SK-N-SH (cell line): ENCODE results near the gene SLC7A11. TPM values are rescaled to one million over a fixed set of nuclear protein-coding genes. Genes with fewer than 3 reads are reported as not detected.

ENCODE experiments used
- CTCF ChIA-PET: fragments of 300-600, 350-600 bp; formaldehyde crosslinking; extraction: SDS; loops from one replicate; lab custom pipeline; 2021; lab: Yijun Ruan, JAX
- POLR2A ChIA-PET: fragments of 350-600 bp; sonication (Branson Sonifier 250); formaldehyde crosslinking; extraction: SDS; loops from one replicate; lab custom pipeline; 2020; ENCODE audit warnings: antibody characterized with exemption, inconsistent platforms; lab: Yijun Ruan, JAX
- DNase-seq: peaks from one replicate; pipeline ENCODE4 v3.0.0; 2012
- H2AFZ ChIP-seq: fragments of 200-600 bp; sonication (generic); 2 replicates; pipeline ENCODE4 v1.8.1; 2016; ENCODE audit warnings: antibody characterized with exemption, mild to moderate bottlenecking, low read depth
- H3F3A ChIP-seq: fragments of 200-600 bp; sonication (generic); replicated peaks from 2 replicates; pipeline ENCODE3; 2016; ENCODE audit warnings: antibody characterized with exemption, mild to moderate bottlenecking; ENCODE audit not compliant: insufficient read depth
- H3K27ac ChIP-seq, 2 experiments: fragments of 200-500 bp in 1 of 2; fragments of 200-600 bp in 1 of 2; sonication (Bioruptor generic) in 1 of 2; sonication (generic), shearing (Covaris generic) in 1 of 2; 2 replicates each; pipeline versions ENCODE4 v1.5.1 to v1.6.1; 2014 to 2016; ENCODE audit warnings: low read depth in 2 of 2, inconsistent platforms in 1 of 2, low read length in 1 of 2, mild to moderate bottlenecking in 1 of 2, mixed read lengths in 1 of 2
- H3K27me3 ChIP-seq: fragments of 200-600 bp; sonication (generic), shearing (Covaris generic); 2 replicates; pipeline ENCODE4 v1.6.1; 2016; ENCODE audit warnings: mixed run types; ENCODE audit not compliant: insufficient read depth
- H3K36me3 ChIP-seq, 2 experiments: fragments of 200-500 bp in 1 of 2; fragments of 200-600 bp in 1 of 2; sonication (Bioruptor generic) in 1 of 2; sonication (generic) in 1 of 2; replicated peaks in 1 of 2; 2 replicates each; pipeline versions ENCODE3 to v1.5.1; 2014 to 2016; ENCODE audit warnings: low read length in 1 of 2, mild to moderate bottlenecking in 1 of 2; ENCODE audit not compliant: insufficient read depth in 2 of 2, control insufficient read depth in 1 of 2
- H3K4me1 ChIP-seq, 2 experiments: fragments of 200-500 bp in 1 of 2; fragments of 200-600 bp in 1 of 2; sonication (Bioruptor generic) in 1 of 2; sonication (generic), shearing (Covaris generic) in 1 of 2; 2 replicates each; pipeline versions ENCODE4 v1.5.1 to v1.6.1; 2014 to 2016; ENCODE audit warnings: low read depth in 1 of 2, low read length in 1 of 2, mixed run types in 1 of 2; ENCODE audit not compliant: insufficient read depth in 2 of 2, control insufficient read depth in 1 of 2
- H3K4me2 ChIP-seq: fragments of 200-600 bp; sonication (generic), shearing (Covaris generic); 2 replicates; pipeline ENCODE4 v1.6.1; 2017; ENCODE audit warnings: mixed run types
- H3K4me3 ChIP-seq, 2 experiments: fragments of 200-500 bp in 1 of 2; fragments of 200-600 bp in 1 of 2; sonication (Bioruptor generic) in 1 of 2; sonication (generic), shearing (Covaris generic) in 1 of 2; 2 replicates each; pipeline versions ENCODE4 v1.5.1 to v1.8.1; 2014 to 2016; ENCODE audit warnings: low read depth in 2 of 2, inconsistent platforms in 1 of 2, low read length in 1 of 2, mild to moderate bottlenecking in 1 of 2, mixed read lengths in 1 of 2, moderate library complexity in 1 of 2
- H3K79me2 ChIP-seq: fragments of 200-600 bp; sonication (generic); 2 replicates; pipeline ENCODE4 v1.8.1; 2017; ENCODE audit warnings: mild to moderate bottlenecking; ENCODE audit not compliant: insufficient read depth
- H3K9ac ChIP-seq: fragments of 200-600 bp; sonication (generic); 2 replicates; pipeline ENCODE4 v1.6.1; 2017; ENCODE audit warnings: mixed run types
- H3K9me2 ChIP-seq: fragments of 200-600 bp; sonication (generic); 2 replicates; pipeline ENCODE4 v1.6.1; 2017; ENCODE audit warnings: mixed run types
- H3K9me3 ChIP-seq: fragments of 200-600 bp; sonication (generic); 2 replicates; pipeline ENCODE4 v1.6.1; 2017; ENCODE audit warnings: mixed run types, mild to moderate bottlenecking, moderate library complexity
- H4K20me1 ChIP-seq: fragments of 200-600 bp; sonication (generic); 2 replicates; pipeline ENCODE4 v1.6.1; 2017; ENCODE audit warnings: mild to moderate bottlenecking, mixed run types; ENCODE audit not compliant: insufficient read depth
- CHD2 ChIP-seq: fragments of 150-350 bp; IDR thresholded peaks from 2 replicates; pipeline ENCODE4 v1.6.1; 2018; ENCODE audit warnings: low read length; ENCODE audit not compliant: partially characterized antibody
- ELF1 ChIP-seq: IDR thresholded peaks from 2 replicates; pipeline ENCODE4 v1.4.0; 2012
- EZH2phosphoT487 ChIP-seq: fragments of 200-600 bp; sonication (generic); IDR thresholded peaks from 2 replicates; pipeline ENCODE4 v1.6.1; 2017; ENCODE audit warnings: low read depth, mixed run types, mild to moderate bottlenecking, antibody characterized with exemption, moderate library complexity, borderline replicate concordance
- FOXJ3 ChIP-seq: sonication (generic); formaldehyde crosslinking; IDR thresholded peaks from 2 replicates; pipeline ENCODE4 v1.5.1; 2020; ENCODE audit warnings: mild to moderate bottlenecking, missing genetic modification reagents
- GABPA ChIP-seq: IDR thresholded peaks from 2 replicates; pipeline ENCODE4 v1.4.0; 2012; ENCODE audit warnings: low read depth, mild to moderate bottlenecking
- NFIC ChIP-seq: IDR thresholded peaks from 2 replicates; pipeline ENCODE4 v1.4.0; 2012; ENCODE audit warnings: borderline replicate concordance
- RFX5 ChIP-seq: IDR thresholded peaks from 2 replicates; pipeline ENCODE4 v1.6.1; 2012; ENCODE audit warnings: mild to moderate bottlenecking, improper control_type of control experiment, low read length
- RXRA ChIP-seq: IDR thresholded peaks from 2 replicates; pipeline ENCODE4 v1.4.0; 2012; ENCODE audit warnings: low read depth, mild to moderate bottlenecking, borderline replicate concordance
- SMC3 ChIP-seq: IDR thresholded peaks from 2 replicates; pipeline ENCODE4 v1.6.1; 2012; ENCODE audit warnings: low read depth, low read length, improper control_type of control experiment
- TAF1 ChIP-seq: IDR thresholded peaks from 2 replicates; pipeline ENCODE4 v1.6.1; 2012; ENCODE audit warnings: low read depth, mild to moderate bottlenecking, low read length, moderate library complexity, borderline replicate concordance
- TCF12 ChIP-seq: IDR thresholded peaks from 2 replicates; pipeline ENCODE4 v1.4.0; 2012
- WGBS: methylation state at CpG from one replicate; pipeline ENCODE4 v1.1.6; 2017; ENCODE audit warnings: low lambda C conversion rate; 5-methylcytosine and 5-hydroxymethylcytosine counted together
- polyA plus RNA-seq, 3 experiments: library from polyadenylated mRNA; depleted of rRNA; stranded (reverse); fragments of >200 nt; gene quantifications; 2 replicates each; pipeline ENCODE4 v1.2.3, GENCODE V29; 2012
- TF ChIP-seq, protein P1 (sequence below): IDR thresholded peaks from 2 replicates; pipeline ENCODE4 v1.6.1; 2012; ENCODE audit warnings: mild to moderate bottlenecking, low read depth, low read length, moderate library complexity
- TF ChIP-seq, protein P2 (sequence below): IDR thresholded peaks from 2 replicates; pipeline ENCODE4 v1.4.0; 2012; ENCODE audit warnings: low read depth, borderline replicate concordance
- TF ChIP-seq, protein P3 (sequence below): fragments of 200-600 bp; sonication (generic); IDR thresholded peaks from 2 replicates; pipeline ENCODE4 v1.6.1; 2017; ENCODE audit warnings: antibody characterized with exemption, mild to moderate bottlenecking, moderate library complexity
- TF ChIP-seq, protein P4 (sequence below): IDR thresholded peaks from 2 replicates; pipeline ENCODE4; 2012

SLC7A11 gene
- polyA plus RNA-seq, 1 of the 3 experiments (the other 2 are of a cell fraction), result 3.1 TPM

GRCh38 chr4:138164208-138164607, 77.9 kb downstream of the SLC7A11 start (continued):
- TF ChIP-seq, protein P1, sequence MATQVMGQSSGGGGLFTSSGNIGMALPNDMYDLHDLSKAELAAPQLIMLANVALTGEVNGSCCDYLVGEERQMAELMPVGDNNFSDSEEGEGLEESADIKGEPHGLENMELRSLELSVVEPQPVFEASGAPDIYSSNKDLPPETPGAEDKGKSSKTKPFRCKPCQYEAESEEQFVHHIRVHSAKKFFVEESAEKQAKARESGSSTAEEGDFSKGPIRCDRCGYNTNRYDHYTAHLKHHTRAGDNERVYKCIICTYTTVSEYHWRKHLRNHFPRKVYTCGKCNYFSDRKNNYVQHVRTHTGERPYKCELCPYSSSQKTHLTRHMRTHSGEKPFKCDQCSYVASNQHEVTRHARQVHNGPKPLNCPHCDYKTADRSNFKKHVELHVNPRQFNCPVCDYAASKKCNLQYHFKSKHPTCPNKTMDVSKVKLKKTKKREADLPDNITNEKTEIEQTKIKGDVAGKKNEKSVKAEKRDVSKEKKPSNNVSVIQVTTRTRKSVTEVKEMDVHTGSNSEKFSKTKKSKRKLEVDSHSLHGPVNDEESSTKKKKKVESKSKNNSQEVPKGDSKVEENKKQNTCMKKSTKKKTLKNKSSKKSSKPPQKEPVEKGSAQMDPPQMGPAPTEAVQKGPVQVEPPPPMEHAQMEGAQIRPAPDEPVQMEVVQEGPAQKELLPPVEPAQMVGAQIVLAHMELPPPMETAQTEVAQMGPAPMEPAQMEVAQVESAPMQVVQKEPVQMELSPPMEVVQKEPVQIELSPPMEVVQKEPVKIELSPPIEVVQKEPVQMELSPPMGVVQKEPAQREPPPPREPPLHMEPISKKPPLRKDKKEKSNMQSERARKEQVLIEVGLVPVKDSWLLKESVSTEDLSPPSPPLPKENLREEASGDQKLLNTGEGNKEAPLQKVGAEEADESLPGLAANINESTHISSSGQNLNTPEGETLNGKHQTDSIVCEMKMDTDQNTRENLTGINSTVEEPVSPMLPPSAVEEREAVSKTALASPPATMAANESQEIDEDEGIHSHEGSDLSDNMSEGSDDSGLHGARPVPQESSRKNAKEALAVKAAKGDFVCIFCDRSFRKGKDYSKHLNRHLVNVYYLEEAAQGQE, result no peak
- TF ChIP-seq RXRA (no peak), TAF1 (no peak), CHD2 (no peak)

DNA sequence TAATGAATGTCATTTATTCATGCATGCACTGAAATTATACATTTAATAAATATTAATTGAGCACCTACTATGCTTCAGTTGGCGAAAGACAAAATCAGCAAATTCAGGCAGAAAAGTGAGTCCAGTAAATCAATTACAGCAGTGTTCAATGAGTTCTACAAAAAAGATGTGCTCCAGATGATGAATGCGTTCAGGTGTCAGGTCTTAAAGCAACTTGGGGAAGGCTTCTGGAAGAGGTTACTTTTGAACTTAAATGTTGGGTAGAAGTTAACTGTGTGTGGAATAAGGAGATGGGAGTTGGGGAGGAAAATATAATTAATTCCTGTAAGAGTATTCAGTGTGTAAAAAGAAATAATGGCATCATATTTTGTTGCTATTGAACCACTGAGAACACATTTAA, 79.0 kb downstream of the SLC7A11 start:
- peaks cover 12% of the 10 kb centered on the region for H3F3A ChIP-seq
- peaks cover 0 to 5% of the 10 kb centered on the region in 2 experiments for H3K36me3 ChIP-seq
- H4K20me1 ChIP-seq, result no peaks in the 10 kb centered on the region
- no peaks in the 10 kb centered on the region for H3K79me2 ChIP-seq
- no peak overlapping the region for H3K4me3 ChIP-seq
- H3K4me2 ChIP-seq, result no peak overlapping the region
- H3K9me2 ChIP-seq, result 0 out of 2 replicates have a peak, but pooled peaks cover 4% of the 10 kb centered on the region
- no peak for DNase-seq
- 100% methylated on average over 2 of the region's 2 CpGs for WGBS
- H3K9me3 ChIP-seq, result no peaks in the 10 kb centered on the region
- no peak overlapping the region for H2AFZ ChIP-seq
- H3K27me3 ChIP-seq, result no peaks in the 10 kb centered on the region
- no peak overlapping the region for H3K27ac ChIP-seq
- no peak overlapping the region for H3K9ac ChIP-seq
- POLR2A ChIA-PET, result no interaction called here
- H3K4me1 ChIP-seq, result peaks cover 0 to 6% of the 10 kb centered on the region in 2 experiments; a peak in 2 of 4 replicates
- CTCF ChIA-PET, result interaction anchor here (1.2 kb wide), 1 partner anchor 73 kb away, joined by 4 read pairs; no protein-coding TSS in a partner anchor
- TF ChIP-seq EZH2phosphoT487, result no peak
- no peak for TF ChIP-seq NFIC
- no peak for TF ChIP-seq SMC3
- TF ChIP-seq, protein P2, sequence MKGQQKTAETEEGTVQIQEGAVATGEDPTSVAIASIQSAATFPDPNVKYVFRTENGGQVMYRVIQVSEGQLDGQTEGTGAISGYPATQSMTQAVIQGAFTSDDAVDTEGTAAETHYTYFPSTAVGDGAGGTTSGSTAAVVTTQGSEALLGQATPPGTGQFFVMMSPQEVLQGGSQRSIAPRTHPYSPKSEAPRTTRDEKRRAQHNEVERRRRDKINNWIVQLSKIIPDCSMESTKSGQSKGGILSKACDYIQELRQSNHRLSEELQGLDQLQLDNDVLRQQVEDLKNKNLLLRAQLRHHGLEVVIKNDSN, result no peak
- no peak for TF ChIP-seq RFX5
- no peak for TF ChIP-seq TCF12
- no peak for TF ChIP-seq GABPA
- TF ChIP-seq, protein P3, sequence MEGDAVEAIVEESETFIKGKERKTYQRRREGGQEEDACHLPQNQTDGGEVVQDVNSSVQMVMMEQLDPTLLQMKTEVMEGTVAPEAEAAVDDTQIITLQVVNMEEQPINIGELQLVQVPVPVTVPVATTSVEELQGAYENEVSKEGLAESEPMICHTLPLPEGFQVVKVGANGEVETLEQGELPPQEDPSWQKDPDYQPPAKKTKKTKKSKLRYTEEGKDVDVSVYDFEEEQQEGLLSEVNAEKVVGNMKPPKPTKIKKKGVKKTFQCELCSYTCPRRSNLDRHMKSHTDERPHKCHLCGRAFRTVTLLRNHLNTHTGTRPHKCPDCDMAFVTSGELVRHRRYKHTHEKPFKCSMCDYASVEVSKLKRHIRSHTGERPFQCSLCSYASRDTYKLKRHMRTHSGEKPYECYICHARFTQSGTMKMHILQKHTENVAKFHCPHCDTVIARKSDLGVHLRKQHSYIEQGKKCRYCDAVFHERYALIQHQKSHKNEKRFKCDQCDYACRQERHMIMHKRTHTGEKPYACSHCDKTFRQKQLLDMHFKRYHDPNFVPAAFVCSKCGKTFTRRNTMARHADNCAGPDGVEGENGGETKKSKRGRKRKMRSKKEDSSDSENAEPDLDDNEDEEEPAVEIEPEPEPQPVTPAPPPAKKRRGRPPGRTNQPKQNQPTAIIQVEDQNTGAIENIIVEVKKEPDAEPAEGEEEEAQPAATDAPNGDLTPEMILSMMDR, result no peak
- TF ChIP-seq, protein P4, sequence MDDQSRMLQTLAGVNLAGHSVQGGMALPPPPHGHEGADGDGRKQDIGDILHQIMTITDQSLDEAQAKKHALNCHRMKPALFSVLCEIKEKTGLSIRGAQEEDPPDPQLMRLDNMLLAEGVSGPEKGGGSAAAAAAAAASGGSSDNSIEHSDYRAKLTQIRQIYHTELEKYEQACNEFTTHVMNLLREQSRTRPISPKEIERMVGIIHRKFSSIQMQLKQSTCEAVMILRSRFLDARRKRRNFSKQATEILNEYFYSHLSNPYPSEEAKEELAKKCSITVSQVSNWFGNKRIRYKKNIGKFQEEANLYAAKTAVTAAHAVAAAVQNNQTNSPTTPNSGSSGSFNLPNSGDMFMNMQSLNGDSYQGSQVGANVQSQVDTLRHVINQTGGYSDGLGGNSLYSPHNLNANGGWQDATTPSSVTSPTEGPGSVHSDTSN, result no peak
- no peak for TF ChIP-seq FOXJ3 (CRISPR knock-in tag)
- no peak for TF ChIP-seq ELF1
